ENCODE results near the gene ZNF628.

GRCh38 chr19:55528030-55528803, 51.8 kb downstream of the ZNF628 start:
- no peak for TF ChIP-seq CTCF (IDR thresholded peaks at IDR 0.05; ENCODE audit: low read depth, low read length)
- no peak for TF ChIP-seq EZH2phosphoT487 (IDR thresholded peaks at IDR 0.05; ENCODE audit: low read depth)

All from OCI-LY3 (cell line).